Heart left ventricle (tissue), 16 donors: Measurements from ENCODE around the gene NIPA2. TPM values are rescaled to one million over a fixed set of nuclear protein-coding genes. Genes with fewer than 3 reads are reported as not detected.
"Not testable (repeated sequence)": the region's sequence is repeated elsewhere in the genome, so short reads cannot be mapped to it uniquely, and the experiment has no call there.

Source experiments
- ATAC-seq, 4 donors: fragments of 200-7000 bp; cut with Tn5 transposase; one replicate each; pipeline ENCODE4 v1.9.1; 2020 to 2022; ENCODE audit warnings: moderate library complexity in 4 of 4, mild to moderate bottlenecking in 3 of 4, moderate number of reproducible peaks in 1 of 4
- DNase-seq, 5 donors: peaks; one replicate each; pipeline ENCODE4 v3.0.0-alpha.2; 2020
- H3K27ac ChIP-seq, 12 donors: fragments of 200-600 bp; sonication (generic) in 4 of 12; one replicate each; pipeline versions ENCODE4 v1.5.0 to v1.8.0; 2016 to 2022; ENCODE audit warnings: mild to moderate bottlenecking in 2 of 12
- H3K27me3 ChIP-seq, 9 donors: fragments of 200-600 bp; sonication (generic) in 2 of 9; one replicate each; pipeline versions ENCODE4 v1.5.1 to v1.8.0; 2016 to 2022; ENCODE audit warnings: mild to moderate bottlenecking in 3 of 9
- H3K36me3 ChIP-seq, 9 donors: fragments of 200-600 bp; sonication (generic) in 2 of 9; one replicate each; pipeline versions ENCODE4 v1.5.0 to v1.8.0; 2018 to 2022; ENCODE audit warnings: mild to moderate bottlenecking in 2 of 9
- H3K4me1 ChIP-seq, 12 donors: fragments of 200-600 bp; sonication (generic) in 4 of 12; one replicate each; pipeline versions ENCODE4 v1.5.0 to v1.8.0; 2016 to 2022; ENCODE audit warnings: mild to moderate bottlenecking in 3 of 12
- H3K4me3 ChIP-seq, 12 donors: fragments of 200-600 bp; sonication (generic) in 4 of 12; one replicate each; pipeline versions ENCODE4 v1.5.0 to v1.8.0; 2017 to 2022; ENCODE audit warnings: mild to moderate bottlenecking in 9 of 12, moderate library complexity in 4 of 12
- H3K9me3 ChIP-seq, 12 donors: fragments of 200-600 bp; sonication (generic) in 4 of 12; one replicate each; pipeline versions ENCODE4 v1.5.0 to v1.8.0; 2016 to 2022; ENCODE audit warnings: mild to moderate bottlenecking in 1 of 12
- CTCF ChIP-seq, 12 donors: fragments of 200-600 bp; sonication (generic) in 4 of 12; IDR thresholded peaks; one replicate each; pipeline versions ENCODE4 v1.5.0 to v1.8.0; 2018 to 2022; ENCODE audit warnings: antibody characterized with exemption in 12 of 12, mild to moderate bottlenecking in 5 of 12
- POLR2A ChIP-seq, 2 donors: fragments of 450-650 bp; IDR thresholded peaks; one replicate each; pipeline ENCODE4 v1.6.1; 2017; ENCODE audit warnings: antibody characterized with exemption in 2 of 2, mild to moderate bottlenecking in 2 of 2, moderate library complexity in 2 of 2
- WGBS, 4 donors: extraction: QIAGEN DNeasy Blood & Tissue Kit in 2 of 4; methylation state at CpG; one replicate each; pipeline versions ENCODE4 v1.1.5 to v1.1.7; 2013 to 2018; 5-methylcytosine and 5-hydroxymethylcytosine counted together
- intact Hi-C, 10 donors: fragments of 100-400 bp; cut with DNase I; formaldehyde crosslinking; loops; one replicate each; pipeline versions ENCODE4 v1.11.1 to v1.14.2; 2022
- polyA plus RNA-seq, 2 donors: library from polyadenylated mRNA; stranded (reverse); fragments of 200-250 nt; gene quantifications; one replicate each; pipeline ENCODE4 v1.2.3, GENCODE V29; 2013
- total RNA-seq, 9 donors: library from RNA; depleted of rRNA in 2 of 9; stranded (reverse); fragments of >200 nt in 2 of 9; fragmentation: NEBNext Ultra II Directional in 3 of 9; extraction: Animal tissue kit (Norgen Biotek cat#: 25700) in 3 of 9; gene quantifications; one replicate each; pipeline versions ENCODE4 v1.1.0 to v1.2.4, GENCODE V29; 2016 to 2023
- donor health status: ischemic (EF 13 %, LVEDD 7.1; RV severe dilation, severe dysfunction).
- donor health status: healthy with polysubstance abuse.
- donor health status: DM: no; HTN: yes; CAD: no.
- donor health status: DM: no; HTN: no; CAD: no.
- donor health status: ischemic (EF 25% LVEDD 6.9; RV normal size, moderate dysfunction).
- donor health status: ischemic (EF 25% LVEDD 5.7; RV mildly dilated, moderate dysfunction).
- donor health status: healthy.
- donor health status: DM: yes; HTN: yes; CAD: no.
- donor health status: ischemic (EF 35%, LVEDD 5.7; RV mildly dilated, moderate dysfunction).
- donor health status: nonischemic (EF 11% LVEDD 7.7; RV severe dilation, severe dysfunction).
- donor health status: DM: yes; HTN: yes; CAD: no.
- donor health status: PGD.
- donor health status: ischemic (EF 29% LVEDD 5.4; RV normal size, mild dysfunction).
- donor health status: nonischemic (EF 23%, LVEDD 6.1; RV moderate dilation, normal function).

Gene NIPA2
- total and polyA plus RNA-seq, 11 donors, result 5.3 to 47.0 (median 20.6) TPM

- Histone ChIP-seq H3K4me3 (no peak overlapping the region), H3K9me3 (no peaks in the 10 kb centered on the region), H3K27me3 (no peaks in the 10 kb centered on the region), H3K27ac (no peak overlapping the region), H3K4me1 (peaks cover 0 to 11% (median 0%) of the 10 kb centered on the region in 12 donors), H3K36me3 (no peaks in the 10 kb centered on the region)
- no peak for TF ChIP-seq CTCF (IDR thresholded peaks at IDR 0.05)
- no peak for TF ChIP-seq POLR2A (IDR thresholded peaks at IDR 0.05)
- DNase-seq (no peak), ATAC-seq (no peak)
- intact Hi-C loops, result loop anchor here in 1 of 10 donors (10.0 kb wide), 1 partner anchor 69 kb away; no protein-coding TSS in a partner anchor
- WGBS, 4 donors, result 88 to 97% (median 94%) methylated on average over 11 of the region's 11 CpGs
These were observed 32.3 kb upstream of the NIPA2 start for GRCh38 chr15:22806156-22806555.

DNA sequence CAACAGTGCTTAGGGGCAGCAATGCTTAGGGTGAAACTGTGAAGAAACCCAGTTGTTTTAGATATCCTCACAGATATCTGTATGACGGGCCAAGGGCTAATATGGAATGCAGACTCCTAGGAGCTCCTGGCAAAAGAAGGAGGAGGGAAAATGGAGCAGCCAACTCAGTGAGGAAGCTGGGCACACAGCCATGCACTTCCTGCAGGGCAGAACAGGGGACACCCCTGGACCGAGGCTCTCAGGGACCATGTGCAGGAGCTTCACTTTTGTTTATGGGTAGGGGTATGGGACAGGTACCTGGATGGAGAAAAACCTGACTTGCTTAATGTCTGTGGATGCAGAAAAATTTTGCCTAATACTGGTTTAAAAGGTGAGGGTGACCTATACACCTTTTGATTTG, 31.8 kb upstream of the NIPA2 start:
- H3K27ac ChIP-seq, result no peak overlapping the region
- no peaks in the 10 kb centered on the region for H3K27me3 ChIP-seq
- WGBS, 4 donors, result 28 to 47% (median 34%) methylated on average over 2 of the region's 2 CpGs
- no peaks in the 10 kb centered on the region for H3K9me3 ChIP-seq
- intact Hi-C loops, result loop anchor here in 1 of 10 donors (10.0 kb wide), 1 partner anchor 68 kb away; no protein-coding TSS in a partner anchor
- TF ChIP-seq CTCF (IDR thresholded peaks at IDR 0.05), result no peak
- no peak for TF ChIP-seq POLR2A (IDR thresholded peaks at IDR 0.05)
- peaks cover 0 to 11% (median 0%) of the 10 kb centered on the region in 12 donors for H3K4me1 ChIP-seq
- peak in 1 of 5 donors; percentile 36 for DNase-seq
- no peak overlapping the region for H3K4me3 ChIP-seq
- peaks cover 0 to 2% (median 0%) of the 10 kb centered on the region in 9 donors for H3K36me3 ChIP-seq
- peak in 3 of 4 donors; percentile 36 to 64 (median 42) for ATAC-seq

DNA sequence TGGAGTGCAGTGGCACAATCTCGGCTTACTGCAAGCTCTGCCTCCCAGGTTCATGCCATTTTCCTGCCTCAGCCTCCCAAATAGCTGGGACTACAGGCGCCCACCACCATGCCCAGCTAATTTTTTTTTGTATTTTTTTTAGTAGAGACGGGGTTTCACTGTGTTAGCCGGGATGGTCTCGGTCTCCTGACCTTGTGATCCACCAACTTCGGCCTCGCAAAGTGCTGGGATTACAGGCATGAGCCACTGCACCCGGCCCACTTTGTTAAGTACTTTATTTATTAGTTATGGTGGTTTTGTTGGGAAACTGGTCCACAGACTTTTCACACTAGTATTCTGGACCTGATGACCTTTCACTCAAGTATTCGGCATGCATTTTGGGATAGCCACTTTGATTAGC, 30.6 kb upstream of the NIPA2 start:
- H3K9me3 ChIP-seq, result not testable (repeated sequence)

GRCh38 chr15:22808240-22808639, 30.2 kb upstream of the NIPA2 start:
- peaks cover 0 to 16% (median under 1%) of the 10 kb centered on the region in 9 donors for H3K36me3 ChIP-seq
- H3K9me3 ChIP-seq, result no peaks in the 10 kb centered on the region
- intact Hi-C loops, result loop anchor here in 1 of 10 donors (10.0 kb wide), 1 partner anchor 67 kb away; no protein-coding TSS in a partner anchor
- H3K27me3 ChIP-seq, result no peaks in the 10 kb centered on the region
- H3K4me1 ChIP-seq, result peaks cover 0 to 11% (median 0%) of the 10 kb centered on the region in 12 donors
- H3K27ac ChIP-seq, result no peak overlapping the region
- H3K4me3 ChIP-seq, result no peak overlapping the region
- no peak for DNase-seq
- ATAC-seq, result no peak
- 94 to 99% (median 97%) methylated on average over 4 of the region's 4 CpGs for WGBS, 4 donors
- TF ChIP-seq CTCF (IDR thresholded peaks at IDR 0.05), result no peak
- no peak for TF ChIP-seq POLR2A (IDR thresholded peaks at IDR 0.05)

More for the DNA sequence above, 30.6 kb upstream of the NIPA2 start:
- not testable (repeated sequence) for H3K4me3 ChIP-seq, ATAC-seq, H3K27me3 ChIP-seq, H3K27ac ChIP-seq, DNase-seq
- WGBS, 4 donors, result 86 to 97% (median 94%) methylated on average over 9 of the region's 9 CpGs
- H3K4me1 ChIP-seq, result peaks cover 0 to 11% (median 0%) of the 10 kb centered on the region in 12 donors
- intact Hi-C loops, result loop anchor here in 1 of 10 donors (10.0 kb wide), 1 partner anchor 67 kb away; no protein-coding TSS in a partner anchor
- H3K36me3 ChIP-seq, result peaks cover 0 to 12% (median 0%) of the 10 kb centered on the region in 9 donors
